Parathyroid adenoma (tissue), 2 donors: Measurements from ENCODE around the gene CNOT6L.

Source experiments
- H2AFZ ChIP-seq: fragments of 300-600 bp; sonication (generic); one replicate; pipeline ENCODE4 v1.7.0; 2017; ENCODE audit warnings: antibody characterized with exemption, mild to moderate bottlenecking
- H3K27ac ChIP-seq: fragments of 300-600 bp; sonication (generic); one replicate; pipeline ENCODE4 v1.7.0; 2017
- H3K27me3 ChIP-seq: fragments of 300-600 bp; sonication (generic); one replicate; pipeline ENCODE4 v1.7.0; 2017; ENCODE audit warnings: low read length; ENCODE audit not compliant: control insufficient read depth, insufficient read depth
- H3K36me3 ChIP-seq: fragments of 300-600 bp; sonication (generic); one replicate; pipeline ENCODE4 v1.7.0; 2017; ENCODE audit warnings: low read length; ENCODE audit not compliant: control insufficient read depth, insufficient read depth
- H3K4me1 ChIP-seq: fragments of 300-600 bp; sonication (generic); one replicate; pipeline ENCODE4 v1.7.0; 2017; ENCODE audit warnings: control low read depth
- H3K4me2 ChIP-seq: fragments of 300-600 bp; sonication (generic); one replicate; pipeline ENCODE4 v1.7.0; 2017; ENCODE audit warnings: low read length
- H3K4me3 ChIP-seq: fragments of 300-600 bp; sonication (generic); one replicate; pipeline ENCODE4 v1.7.0; 2017; ENCODE audit warnings: low read depth, low read length
- H3K79me2 ChIP-seq: fragments of 300-600 bp; sonication (generic); one replicate; pipeline ENCODE4 v1.7.0; 2017; ENCODE audit warnings: control low read depth
- H3K9ac ChIP-seq: fragments of 300-600 bp; sonication (generic); one replicate; pipeline ENCODE4 v1.7.0; 2017; ENCODE audit warnings: mild to moderate bottlenecking
- H3K9me3 ChIP-seq: fragments of 300-600 bp; sonication (generic); one replicate; pipeline ENCODE4 v1.7.0; 2017; ENCODE audit warnings: low read length; ENCODE audit not compliant: control insufficient read depth
- TF ChIP-seq, protein P1 (sequence below): fragments of 300-600 bp; sonication (generic); IDR thresholded peaks from one replicate; pipeline ENCODE4 v1.7.0; 2017; ENCODE audit warnings: antibody characterized with exemption, mild to moderate bottlenecking
- donor health status: primary hyperparathyroidism.

The CNOT6L gene

DNA sequence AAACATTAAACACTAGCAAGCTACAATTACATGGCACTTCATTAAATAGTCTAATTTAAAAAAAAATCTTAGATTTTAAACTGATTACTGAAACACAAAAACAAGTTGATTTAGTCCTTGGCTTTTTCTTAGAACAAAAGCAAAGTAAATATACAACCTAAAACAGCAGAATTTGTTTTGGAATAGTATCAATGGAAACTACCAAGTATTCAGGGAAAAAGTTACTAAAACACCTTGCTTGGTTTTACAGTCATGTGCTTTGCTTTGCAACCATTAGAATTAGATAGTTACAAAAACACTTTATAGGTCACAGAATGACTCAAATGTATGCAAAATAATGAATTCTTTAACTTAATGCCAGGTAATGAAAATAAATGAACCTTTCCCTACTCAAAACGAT lies 105.3 kb downstream of the CNOT6L start:
- Histone ChIP-seq H3K79me2 (no peaks in the 10 kb centered on the region), H3K36me3 (no peaks in the 10 kb centered on the region), H3K27me3 (no peaks in the 10 kb centered on the region), H3K9ac (no peak overlapping the region), H2AFZ (no peak overlapping the region), H3K9me3 (no peaks in the 10 kb centered on the region), H3K4me1 (no peaks in the 10 kb centered on the region), H3K4me2 (no peak overlapping the region), H3K4me3 (no peak overlapping the region), H3K27ac (no peak overlapping the region)
- TF ChIP-seq, protein P1, sequence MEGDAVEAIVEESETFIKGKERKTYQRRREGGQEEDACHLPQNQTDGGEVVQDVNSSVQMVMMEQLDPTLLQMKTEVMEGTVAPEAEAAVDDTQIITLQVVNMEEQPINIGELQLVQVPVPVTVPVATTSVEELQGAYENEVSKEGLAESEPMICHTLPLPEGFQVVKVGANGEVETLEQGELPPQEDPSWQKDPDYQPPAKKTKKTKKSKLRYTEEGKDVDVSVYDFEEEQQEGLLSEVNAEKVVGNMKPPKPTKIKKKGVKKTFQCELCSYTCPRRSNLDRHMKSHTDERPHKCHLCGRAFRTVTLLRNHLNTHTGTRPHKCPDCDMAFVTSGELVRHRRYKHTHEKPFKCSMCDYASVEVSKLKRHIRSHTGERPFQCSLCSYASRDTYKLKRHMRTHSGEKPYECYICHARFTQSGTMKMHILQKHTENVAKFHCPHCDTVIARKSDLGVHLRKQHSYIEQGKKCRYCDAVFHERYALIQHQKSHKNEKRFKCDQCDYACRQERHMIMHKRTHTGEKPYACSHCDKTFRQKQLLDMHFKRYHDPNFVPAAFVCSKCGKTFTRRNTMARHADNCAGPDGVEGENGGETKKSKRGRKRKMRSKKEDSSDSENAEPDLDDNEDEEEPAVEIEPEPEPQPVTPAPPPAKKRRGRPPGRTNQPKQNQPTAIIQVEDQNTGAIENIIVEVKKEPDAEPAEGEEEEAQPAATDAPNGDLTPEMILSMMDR = no peak

DNA sequence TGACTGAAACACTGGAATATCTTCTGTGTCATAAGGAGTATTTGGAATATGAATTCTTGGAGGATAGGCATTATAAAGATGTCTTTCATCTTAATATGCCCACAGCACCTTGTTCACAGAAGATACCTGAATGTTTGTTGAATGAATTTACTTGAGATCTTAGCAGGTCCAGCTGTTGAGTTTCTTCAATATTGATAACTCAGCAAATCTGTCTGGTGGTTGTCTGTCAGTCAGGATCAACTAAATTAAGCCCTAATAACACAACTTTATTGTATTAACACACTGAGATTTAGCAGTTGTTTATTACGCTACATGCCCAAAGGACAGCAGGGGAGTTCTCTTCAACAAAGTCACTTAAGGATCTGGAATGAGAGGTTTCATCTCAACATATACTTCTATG lies 106.5 kb downstream of the CNOT6L start:
- Histone ChIP-seq H3K4me2 (no peak overlapping the region), H3K9ac (no peak overlapping the region), H3K36me3 (no peaks in the 10 kb centered on the region)

DNA sequence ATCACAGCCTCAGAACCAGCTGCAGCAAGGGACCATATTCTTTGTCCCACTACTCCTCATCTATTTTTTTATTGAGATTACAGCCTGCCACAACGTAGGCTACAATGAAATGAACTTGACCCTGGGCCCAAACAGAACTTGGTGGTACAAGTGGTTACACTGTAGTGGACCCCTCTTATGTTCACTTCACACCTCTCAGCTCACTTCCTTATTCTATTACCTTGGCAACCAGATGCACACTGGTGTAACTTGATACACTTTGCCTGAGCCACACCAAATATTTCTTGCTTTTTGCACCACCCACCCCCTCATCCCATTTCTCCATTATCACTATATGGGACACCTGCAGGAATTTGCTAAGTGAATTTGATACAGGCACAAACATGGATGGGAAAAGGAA lies 107.7 kb downstream of the CNOT6L start:
- Histone ChIP-seq H3K27ac (no peak overlapping the region), H3K9ac (no peak overlapping the region), H3K4me3 (no peak overlapping the region), H2AFZ (no peak overlapping the region), H3K4me1 (no peaks in the 10 kb centered on the region), H3K4me2 (no peak overlapping the region), H3K9me3 (no peaks in the 10 kb centered on the region), H3K27me3 (no peaks in the 10 kb centered on the region), H3K79me2 (no peaks in the 10 kb centered on the region), H3K36me3 (no peaks in the 10 kb centered on the region)
- TF ChIP-seq, protein P1 = no peak

More for the DNA sequence above, 106.5 kb downstream of the CNOT6L start:
- no peak overlapping the region for H3K27ac ChIP-seq
- H3K4me1 ChIP-seq = no peaks in the 10 kb centered on the region
- H3K79me2 ChIP-seq = no peaks in the 10 kb centered on the region
- H2AFZ ChIP-seq = no peak overlapping the region
- H3K9me3 ChIP-seq = no peaks in the 10 kb centered on the region
- H3K27me3 ChIP-seq = no peaks in the 10 kb centered on the region
- H3K4me3 ChIP-seq = no peak overlapping the region
- TF ChIP-seq, protein P1 = no peak

DNA sequence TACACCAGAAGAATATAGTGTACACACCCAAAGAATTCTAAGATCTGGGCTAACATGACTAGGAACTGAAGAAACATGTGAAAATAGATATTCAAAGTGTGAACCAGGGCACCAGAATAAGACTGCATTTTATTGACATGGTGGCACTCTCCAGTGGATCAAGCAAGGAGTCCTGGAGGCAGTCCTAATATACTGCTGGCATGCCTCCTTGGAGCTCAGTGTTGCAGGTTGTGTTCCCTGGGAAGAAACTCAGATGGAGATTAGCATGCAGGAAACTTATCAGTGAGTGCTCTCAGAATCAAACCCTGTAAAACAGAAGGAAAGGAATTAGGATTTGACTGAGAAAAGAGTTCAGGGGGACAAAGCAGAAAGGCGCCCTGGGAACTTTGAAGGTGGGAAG lies 108.5 kb downstream of the CNOT6L start:
- H3K4me1 ChIP-seq = no peaks in the 10 kb centered on the region
- no peaks in the 10 kb centered on the region for H3K79me2 ChIP-seq
- no peaks in the 10 kb centered on the region for H3K9me3 ChIP-seq
- no peak overlapping the region for H3K4me3 ChIP-seq
- H3K27ac ChIP-seq = no peak overlapping the region
- no peak overlapping the region for H3K9ac ChIP-seq
- no peak overlapping the region for H2AFZ ChIP-seq
- no peaks in the 10 kb centered on the region for H3K27me3 ChIP-seq
- TF ChIP-seq, protein P1 = no peak
- no peaks in the 10 kb centered on the region for H3K36me3 ChIP-seq
- H3K4me2 ChIP-seq = no peak overlapping the region

DNA sequence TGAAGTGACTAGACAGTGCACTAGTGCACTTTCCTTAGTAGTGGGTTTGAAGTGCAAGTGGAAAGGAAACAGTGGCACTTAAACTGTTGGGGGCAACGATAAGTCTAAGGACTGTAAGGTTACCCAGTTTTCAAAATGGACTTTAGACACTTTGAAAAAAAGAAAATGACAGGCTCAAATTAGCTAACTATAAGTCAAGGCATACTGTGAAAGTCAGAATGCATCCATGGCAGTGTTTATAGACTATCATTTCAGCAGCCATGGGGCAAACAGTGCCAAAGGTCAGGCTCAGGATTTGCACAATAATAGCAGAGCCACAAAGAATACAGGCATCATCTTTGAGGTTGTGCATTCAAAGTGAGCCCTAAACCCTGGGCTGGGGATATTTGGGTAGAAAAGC lies 109.1 kb downstream of the CNOT6L start:
- no peak overlapping the region for H3K27ac ChIP-seq
- H3K4me2 ChIP-seq = no peak overlapping the region
- no peaks in the 10 kb centered on the region for H3K9me3 ChIP-seq
- TF ChIP-seq, protein P1 = no peak
- H3K36me3 ChIP-seq = no peaks in the 10 kb centered on the region
- H2AFZ ChIP-seq = no peak overlapping the region
- no peaks in the 10 kb centered on the region for H3K27me3 ChIP-seq
- H3K9ac ChIP-seq = no peak overlapping the region
- no peaks in the 10 kb centered on the region for H3K79me2 ChIP-seq
- no peak overlapping the region for H3K4me3 ChIP-seq
- H3K4me1 ChIP-seq = no peaks in the 10 kb centered on the region
